Measurements from ENCODE around the gene KCNMA1.

KCNMA1 gene

DNA sequence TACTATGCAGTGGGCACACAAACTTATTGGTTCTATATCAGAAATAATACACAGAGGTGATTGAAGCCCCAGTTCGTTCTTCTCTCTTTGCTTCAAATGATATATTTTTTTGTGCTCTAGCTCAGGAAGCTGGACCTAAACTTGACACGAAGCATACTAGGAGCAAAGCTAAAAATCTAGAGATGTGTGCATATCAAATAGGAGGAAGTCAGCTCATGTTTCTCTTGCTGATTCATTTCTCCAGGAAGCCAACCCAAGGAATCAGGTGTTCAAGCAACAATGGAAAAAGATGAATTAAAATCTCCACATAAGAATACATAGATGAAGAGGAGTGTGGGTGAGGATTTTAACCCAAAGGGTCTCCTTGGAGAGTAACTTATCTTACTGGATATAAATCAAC, 432.5 kb downstream of the KCNMA1 start:
- DNase-seq (ENCODE audit: low read depth): no peak

DNA sequence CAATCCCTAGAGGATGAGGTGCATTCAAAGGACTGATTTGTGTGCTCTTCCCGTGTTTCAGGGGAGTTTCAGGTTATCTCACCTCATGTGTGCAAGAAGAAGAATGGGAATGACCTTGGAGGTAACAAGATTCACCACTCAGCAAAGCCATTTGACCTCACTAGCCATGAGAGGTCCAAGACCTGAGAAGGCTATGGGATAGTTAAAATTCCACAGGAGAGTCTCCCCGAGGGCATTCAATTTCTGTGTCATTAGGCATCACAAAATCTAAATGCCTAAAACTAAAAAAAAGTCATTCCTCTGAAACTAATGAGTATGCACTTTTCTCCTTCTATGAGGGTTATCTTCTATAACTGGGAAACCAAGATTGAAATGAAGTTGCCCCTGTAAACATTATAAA, 433.4 kb downstream of the KCNMA1 start:
- DNase-seq (ENCODE audit: low read depth): no peak

DNA sequence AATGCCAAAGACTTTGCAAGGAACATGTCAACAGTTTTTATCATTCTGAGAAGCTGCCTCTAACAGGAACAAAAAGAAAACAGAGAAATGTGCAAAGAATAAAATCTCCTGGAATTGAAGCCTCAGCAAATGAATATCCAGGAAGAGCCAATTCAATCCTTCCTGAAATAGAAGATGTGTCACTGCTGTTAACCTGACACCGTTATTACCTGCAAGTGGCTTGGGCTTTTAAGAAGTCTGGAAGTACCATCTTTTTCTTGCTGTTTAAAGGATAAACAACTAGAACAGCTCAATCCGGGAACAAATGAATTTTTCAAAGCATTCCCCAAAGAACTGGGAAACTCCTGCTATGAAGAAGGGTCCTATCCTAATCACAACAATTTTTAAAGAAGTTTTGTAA, 434.8 kb downstream of the KCNMA1 start:
- DNase-seq (ENCODE audit: low read depth): no peak

DNA sequence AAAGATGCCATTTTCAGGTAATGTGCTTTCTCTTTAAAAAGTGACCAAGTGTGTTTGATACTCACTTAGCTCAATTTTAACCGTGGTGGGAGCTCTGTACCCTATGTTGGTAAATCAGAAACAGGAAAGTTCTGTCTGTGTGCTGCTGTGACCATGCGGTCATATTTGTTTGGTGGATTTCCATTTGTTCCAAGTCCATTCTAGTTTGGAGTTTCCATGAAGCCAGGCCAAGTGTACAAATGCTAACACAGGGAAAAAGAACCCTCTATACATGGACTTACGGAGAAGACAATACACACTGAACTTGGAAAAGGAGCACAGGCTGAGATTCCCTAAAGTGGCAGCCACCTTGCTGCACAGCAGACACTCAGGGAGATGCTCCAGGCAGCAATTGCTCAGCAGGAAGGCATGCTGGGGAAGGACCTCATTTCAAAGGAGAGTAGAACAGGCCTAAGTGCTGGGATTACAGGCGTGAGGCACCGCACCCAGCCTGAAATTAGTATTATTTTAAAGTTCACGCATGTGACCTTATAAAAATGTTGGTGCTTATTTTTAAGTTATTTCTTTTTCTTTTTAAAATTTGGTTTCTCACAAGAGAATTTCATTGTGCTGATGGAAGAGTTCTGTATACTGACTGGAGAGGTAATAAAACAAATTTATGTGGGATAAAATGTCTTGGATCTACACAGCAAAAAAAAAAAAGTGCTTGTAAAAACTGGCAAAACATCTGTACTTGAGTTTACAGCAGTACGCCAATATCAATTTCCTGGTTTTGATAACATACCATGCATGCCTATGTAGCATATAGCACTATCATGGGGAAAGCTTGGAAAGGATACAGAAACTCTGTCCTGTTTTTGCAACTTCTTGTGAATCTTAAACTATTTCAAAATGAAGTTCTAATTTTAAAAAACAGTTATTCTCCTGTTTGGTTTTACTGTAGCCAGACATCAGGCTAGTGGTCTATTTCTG, 436.2 kb downstream of the KCNMA1 start:
- no peak for DNase-seq (ENCODE audit: low read depth)

DNA sequence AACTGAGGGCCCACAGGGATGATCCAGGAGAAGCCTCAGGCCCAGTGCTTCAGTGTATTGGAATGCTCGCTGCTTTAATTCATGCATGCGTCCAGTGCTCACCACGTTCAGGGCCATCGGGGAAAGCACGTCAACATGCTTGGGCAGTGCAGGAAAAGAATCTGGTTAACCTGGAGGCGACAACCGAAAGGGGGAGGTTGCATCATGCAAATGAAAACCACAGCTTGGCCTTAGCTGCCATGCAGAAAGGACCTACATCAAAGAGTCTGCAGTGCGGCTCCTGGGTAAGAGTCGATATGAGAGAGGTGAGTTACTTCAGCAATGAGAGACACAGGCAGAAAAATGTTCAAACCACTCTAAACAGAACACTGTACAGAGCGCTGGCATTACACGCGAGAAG, 440.1 kb downstream of the KCNMA1 start:
- DNase-seq (ENCODE audit: low read depth): no peak

DNA sequence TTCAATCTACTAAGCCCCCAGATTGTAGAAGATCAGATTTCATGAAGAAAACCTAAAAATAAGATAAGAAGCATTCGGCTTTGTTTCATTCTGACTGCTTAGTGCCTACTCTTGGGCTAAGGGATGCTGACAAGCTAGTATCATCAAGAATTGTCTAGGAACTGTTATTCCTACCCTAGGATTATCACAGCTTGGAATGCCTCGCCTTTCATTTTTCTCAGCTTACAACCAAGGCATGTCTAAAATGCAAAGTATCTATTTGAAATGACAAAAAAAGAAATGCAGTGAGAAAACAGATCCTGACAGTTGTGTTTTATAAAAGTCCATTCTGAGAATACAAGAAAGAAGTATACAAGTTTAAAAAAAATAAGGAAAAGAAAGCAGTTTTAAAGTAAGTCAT, 441.0 kb downstream of the KCNMA1 start:
- no peak for DNase-seq (ENCODE audit: low read depth)

DNA sequence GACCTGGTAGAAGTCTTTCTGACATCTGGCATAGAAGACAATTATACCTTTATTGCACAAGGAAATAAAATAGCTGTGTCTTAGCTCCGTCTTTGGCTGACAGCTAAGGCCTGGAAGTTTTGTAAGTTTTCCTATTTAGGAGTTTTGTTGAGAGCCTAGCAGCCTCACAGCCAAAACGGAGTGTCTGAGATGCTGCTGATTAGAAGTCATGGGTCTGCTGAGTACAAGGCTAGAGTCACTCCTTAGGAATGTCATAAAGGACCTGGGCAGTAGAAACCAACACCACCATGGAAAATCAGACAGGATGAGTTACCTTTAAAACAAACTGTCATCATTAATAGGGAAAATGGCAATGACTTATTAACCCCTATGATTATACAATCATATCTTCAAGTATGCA, 442.5 kb downstream of the KCNMA1 start:
- DNase-seq (ENCODE audit: low read depth): no peak

DNA sequence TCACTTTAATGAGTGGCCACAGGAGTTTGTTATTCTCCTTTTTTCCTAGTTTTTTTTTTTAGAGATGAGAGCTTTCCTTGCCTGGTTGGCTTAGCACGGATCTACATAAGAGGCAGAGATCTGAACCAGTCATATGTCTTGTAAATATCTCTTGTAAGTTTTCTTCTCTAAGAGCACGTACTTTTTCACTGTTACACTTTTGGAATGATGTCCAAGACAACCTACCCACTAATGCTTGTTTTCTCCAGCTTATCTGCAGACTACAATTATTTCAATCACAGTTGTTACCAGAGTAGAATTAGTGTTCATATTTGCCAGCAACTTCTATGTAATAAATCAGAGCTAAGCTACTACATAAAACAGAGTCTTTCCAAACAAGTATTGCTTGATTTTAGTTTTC, 444.6 kb downstream of the KCNMA1 start:
- no peak for DNase-seq (ENCODE audit: low read depth)

DNA sequence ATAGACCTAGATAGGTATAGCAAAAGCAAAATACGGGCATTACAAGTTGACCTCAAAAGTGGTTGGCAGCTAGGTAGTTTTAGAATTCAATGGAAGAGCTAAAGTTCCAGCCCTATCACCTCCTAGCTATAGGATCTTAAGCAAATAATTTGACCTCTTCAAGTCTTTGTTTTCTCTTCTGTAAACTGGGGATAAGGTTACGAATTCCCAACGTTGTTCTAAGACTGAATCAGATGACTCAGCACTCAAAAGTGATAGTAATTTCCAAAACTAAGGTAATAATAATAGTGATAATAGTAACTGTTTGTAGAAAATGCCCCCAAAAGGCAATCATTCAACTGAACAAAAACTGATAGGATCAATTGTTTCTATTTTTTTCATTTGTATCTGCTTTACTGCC, 445.2 kb downstream of the KCNMA1 start:
- DNase-seq (ENCODE audit: low read depth): no peak

DNA sequence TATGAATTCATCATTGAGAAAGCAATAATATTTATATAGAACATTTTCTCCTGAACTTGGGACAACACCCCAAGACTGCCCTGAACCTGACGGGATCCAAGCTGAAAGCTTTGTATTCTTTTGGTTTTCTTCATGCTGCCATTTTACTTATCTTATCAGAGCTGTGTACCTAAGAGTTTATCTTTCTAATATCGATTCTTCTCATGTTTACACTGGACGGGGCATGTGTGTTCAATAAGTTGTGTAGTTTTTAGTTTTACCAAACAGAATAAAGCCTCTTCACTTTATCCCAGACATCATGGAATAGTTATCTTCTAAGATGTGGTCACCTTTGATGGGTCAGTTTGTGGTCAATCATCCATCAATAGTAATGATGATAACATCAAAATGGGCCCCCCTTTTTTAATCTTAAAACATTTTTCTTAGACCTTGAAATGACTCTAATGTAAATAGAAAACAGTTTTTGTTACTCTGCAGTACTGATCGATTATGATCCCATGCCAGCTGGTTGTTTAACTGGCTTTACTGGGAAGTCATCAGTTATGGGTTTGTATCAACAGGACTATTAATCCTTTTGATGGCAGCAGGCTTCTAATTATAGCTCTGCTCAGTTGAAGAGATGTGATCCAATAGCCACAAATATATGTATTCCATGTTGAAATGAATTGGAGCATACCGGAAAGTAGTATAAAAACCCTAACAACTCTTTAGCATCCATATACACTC, 446.1 kb downstream of the KCNMA1 start:
- DNase-seq (ENCODE audit: low read depth): no peak

DNA sequence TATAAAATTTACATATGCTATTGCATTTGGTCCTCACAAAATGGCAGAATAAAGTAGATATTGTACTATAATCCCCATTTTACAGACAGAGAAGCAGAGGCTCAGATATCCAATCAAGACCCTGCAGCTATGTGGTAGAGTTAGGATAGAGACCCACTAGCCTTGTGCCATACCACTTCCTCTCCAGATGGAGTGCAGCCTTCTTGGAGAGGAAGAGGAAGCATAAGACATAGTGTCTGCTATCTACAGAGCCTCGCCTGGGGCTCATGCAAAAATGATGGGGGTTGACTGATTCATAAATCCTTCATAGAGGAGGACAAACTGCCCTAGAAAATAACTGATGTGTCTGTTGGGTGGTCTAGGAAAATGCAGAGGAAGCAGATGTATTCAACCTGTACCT, 447.3 kb downstream of the KCNMA1 start:
- no peak for DNase-seq (ENCODE audit: low read depth)

DNA sequence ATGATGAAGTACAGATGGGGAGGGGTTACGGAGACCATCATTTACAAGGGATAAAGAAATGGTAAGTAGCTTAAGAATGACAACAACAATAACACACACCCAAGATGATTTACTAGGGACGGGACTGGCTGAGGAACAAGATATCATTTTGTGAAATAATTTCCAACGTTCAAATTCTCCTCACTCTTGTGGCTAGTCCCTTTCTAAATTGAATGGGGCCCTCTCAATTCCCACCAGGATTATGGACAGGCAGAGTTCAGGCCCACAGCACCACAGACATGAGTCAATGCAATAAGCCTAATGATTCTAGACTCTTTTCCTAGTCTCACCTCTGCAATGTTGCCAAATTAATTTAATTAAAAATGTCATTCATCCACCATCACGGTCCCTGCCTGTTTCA, 448.1 kb downstream of the KCNMA1 start:
- no peak for DNase-seq (ENCODE audit: low read depth)

DNA sequence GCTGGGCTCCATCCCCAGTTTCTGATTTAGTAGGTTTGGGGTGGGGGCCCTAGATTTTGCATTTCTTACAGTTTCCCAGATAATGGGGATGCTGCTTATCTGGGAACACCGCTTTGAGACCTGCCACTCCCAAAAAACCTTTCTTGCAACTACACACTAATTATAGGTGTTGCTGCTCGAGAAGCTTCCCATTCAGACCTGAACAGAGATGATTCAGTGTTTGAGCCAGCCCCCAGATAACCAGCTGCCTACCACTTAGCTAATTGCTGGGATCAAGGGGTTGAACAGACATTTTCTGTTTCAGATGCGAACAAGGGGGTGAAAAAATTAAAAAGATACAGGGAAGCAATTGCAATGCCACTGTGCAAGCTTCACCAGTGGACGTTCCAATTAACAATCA, 448.5 kb downstream of the KCNMA1 start:
- no peak for DNase-seq (ENCODE audit: low read depth)

DNA sequence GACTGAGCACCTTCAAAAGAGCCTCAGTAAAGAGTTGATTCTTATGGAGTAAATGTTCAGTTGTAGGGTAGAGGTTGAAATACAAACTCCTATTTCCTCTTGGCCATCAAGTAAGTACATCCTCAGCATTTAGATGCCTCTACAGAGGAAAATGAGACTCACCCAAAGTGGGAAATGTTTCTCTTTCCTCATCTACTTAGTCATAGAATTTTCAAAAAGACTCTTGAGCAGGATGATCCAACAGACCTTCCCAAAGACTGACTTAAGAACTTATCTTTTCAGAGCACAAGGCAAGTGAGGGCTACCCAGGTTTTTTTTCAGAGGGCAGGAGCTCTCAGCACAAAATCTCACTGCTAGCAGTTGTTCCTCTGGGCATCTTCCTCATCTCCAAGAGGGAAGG, 449.1 kb downstream of the KCNMA1 start:
- no peak for DNase-seq (ENCODE audit: low read depth)

DNA sequence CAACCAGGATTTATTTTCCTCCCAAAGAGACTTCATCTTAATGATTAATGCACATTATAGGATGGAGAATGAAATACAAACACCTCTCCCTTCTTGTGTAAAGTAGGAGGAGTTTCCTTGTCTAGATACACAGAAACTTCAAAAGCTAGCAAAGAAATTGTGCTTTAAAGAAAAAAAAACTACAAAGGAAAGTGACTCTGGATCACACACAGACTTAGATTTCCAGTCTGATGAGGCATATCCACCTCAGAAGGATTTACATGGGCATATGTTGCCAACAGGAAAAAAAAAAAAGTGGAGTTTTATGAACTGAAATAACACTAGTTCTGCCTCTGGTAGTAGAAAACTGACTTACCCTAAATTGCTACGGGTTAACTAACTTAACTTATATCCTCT, 449.6 kb downstream of the KCNMA1 start:
- DNase-seq (ENCODE audit: low read depth): no peak

DNA sequence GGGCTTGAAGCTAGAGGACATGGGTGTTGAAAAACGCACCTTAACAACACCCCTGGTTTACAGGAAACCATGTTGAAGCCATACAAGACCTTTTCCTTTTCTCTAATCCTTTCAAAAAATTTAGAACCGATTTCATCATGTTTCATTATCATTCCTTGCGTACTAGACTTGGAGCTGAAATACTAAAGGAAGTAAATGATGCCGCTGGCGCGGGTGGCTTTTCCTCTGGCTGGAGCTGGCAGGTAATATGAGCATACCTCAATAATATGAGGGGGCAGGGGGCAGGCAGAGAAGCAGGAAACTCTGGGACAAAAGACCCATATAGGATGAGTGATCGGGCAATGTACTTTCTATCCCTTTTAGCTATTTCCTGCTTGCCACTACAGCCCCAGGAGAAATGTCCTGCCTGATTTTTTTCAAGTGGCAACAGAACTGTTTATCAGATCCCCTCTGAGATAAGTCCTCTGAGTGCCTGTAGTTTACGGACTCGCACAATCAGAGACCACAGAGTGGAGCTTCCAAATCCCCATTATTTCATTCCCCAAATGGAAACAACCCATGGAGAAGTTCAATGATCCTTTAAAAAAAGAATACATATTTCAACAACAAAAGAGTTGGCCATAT, 450.1 kb downstream of the KCNMA1 start:
- no peak for DNase-seq (ENCODE audit: low read depth)

DNA sequence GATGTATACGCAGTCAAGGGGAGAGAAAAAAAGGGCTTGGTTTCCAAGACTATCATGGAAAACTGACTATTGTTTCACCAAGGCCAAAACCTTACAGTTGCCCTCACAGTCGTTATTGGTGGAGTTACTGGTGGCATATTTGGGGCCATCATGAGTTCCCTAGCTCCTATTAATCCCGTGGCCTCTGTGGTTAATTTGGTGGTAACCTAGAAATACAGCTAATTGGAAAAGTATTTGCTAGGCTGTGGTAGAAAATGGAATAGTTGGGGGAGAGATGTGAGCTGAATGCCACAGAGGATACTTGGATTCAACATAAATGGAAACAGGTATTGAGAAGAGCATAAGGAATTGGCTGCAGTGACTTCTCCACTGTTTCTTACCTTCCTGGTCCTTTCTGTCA, 450.7 kb downstream of the KCNMA1 start:
- DNase-seq (ENCODE audit: low read depth): no peak

DNA sequence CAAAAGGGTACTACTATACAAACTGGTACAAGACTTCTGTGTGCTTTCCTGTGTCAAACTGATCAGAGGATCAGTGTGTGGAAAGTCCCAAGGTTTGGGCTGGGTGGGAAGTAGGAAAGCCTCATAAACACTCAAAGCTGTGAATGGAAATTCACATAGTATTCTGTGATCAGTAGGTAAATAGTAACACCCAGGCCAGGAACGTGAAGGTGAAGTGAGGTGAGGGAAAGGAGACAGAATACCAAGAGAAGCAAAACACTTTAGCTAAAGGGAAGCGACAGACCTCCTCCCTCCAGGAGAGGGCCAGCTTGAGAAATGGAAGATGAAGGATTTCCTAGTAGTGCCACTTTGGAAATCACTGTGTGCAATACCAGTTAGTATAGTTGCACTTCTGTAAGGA, 451.9 kb downstream of the KCNMA1 start:
- DNase-seq (ENCODE audit: low read depth): no peak

DNA sequence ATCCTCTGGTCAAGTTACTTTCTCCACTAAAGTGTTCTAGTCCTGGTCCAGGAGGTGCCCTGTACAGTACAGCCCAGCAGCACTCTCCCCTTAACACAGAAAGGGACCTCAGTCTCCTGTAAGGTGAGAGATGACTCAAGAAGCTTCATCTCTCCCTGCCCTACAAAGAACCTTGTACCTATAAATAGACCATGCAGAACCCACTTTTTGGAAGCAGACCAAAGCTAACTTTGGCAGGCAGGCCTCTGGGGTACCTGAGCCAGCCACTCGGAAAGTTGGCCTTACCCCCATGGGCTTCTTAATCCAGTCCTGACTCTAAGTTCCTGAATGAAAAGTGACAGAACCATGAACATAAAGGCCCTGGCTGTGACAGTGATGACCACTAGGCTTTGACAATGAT, 454.8 kb downstream of the KCNMA1 start:
- DNase-seq (ENCODE audit: low read depth): no peak

DNA sequence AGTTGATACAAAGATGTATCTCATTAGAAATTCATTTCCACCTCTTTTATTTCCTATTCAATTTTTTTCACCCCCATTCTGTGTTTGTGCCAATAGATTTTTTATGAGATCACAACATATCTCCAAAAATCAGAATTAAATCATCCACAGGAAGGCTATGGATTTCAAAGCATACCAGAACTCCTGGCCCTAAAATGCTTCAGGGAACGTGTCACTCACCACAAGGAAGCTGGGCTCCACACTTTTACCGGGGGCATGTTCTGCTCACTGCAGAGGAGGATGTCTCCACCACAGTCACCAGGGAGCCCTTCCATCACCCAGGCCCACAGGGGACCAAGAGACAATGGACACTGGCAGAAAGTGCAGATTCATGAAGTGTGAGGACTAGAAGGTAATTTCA, 456.8 kb downstream of the KCNMA1 start:
- no peak for DNase-seq (ENCODE audit: low read depth)

DNA sequence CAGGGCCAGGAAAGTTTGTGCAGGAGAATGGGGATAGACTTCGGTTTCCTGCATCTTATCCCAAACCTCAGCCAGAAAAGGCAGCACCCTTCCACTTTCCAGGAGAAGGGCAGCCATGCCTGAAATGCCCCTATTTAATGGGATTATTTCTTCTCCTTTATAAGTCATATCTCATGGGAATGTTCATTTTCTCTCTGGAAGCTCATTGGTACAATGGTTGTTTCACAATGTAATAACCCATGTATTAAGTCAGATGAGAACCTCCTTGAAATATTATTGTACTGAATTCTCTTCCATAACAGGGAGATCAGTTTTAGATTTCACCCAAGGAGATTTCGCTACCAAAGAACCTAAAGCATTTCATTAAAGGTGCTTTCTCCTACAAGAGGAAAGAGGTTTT, 457.5 kb downstream of the KCNMA1 start:
- DNase-seq (ENCODE audit: low read depth): no peak

DNA sequence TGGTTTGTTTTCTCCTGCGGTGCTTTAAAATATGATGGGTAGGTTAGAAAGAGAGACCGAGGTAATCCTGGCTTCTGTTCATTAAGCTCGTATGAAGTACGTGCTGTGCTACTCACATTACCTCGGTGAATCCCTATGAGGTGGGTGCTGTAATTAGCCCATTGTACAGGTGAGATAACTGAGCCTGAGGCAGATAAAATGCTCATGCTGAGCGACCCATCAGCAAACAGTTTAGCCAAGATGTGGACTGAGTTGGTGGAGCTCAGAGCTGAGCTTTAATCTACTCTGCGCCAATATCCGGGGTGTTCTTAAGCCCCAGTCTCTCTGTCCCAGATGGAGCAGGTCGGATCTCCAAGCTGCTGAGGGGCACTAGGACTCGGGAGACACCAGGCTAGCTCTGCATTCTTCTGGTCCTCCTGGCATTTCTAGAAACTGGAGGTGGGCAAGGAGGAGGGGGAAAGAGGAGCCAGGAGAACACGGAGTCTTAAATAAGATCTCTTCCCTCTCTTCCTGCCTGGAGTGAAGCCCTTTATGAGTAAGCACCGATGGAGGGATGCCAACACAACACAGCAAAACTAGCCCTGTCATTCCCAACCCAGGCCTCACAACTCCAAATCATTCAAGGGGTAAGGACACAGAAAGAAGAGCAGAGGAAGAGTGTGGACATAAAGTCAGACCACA, 458.5 kb downstream of the KCNMA1 start:
- DNase-seq (ENCODE audit: low read depth): no peak

Data from stimulated activated CD8-positive, alpha-beta memory T cell treated with anti-CD3 and anti-CD28 coated beads, Interleukin-4, amount 100 ng/mL, for 24 hours (primary cell).